H9 (cell line): ENCODE data around the gene FKBP11. TPM values are rescaled to one million over a fixed set of nuclear protein-coding genes. Genes with fewer than 3 reads are reported as not detected.

Experiments
- DNase-seq: peaks from one replicate; pipeline ENCODE4 v3.0.0-alpha.2; 2017
- H2AFZ ChIP-seq: one replicate; pipeline ENCODE4 v1.6.1; 2013; ENCODE audit warnings: mild to moderate bottlenecking, low read length, control low read depth, moderate library complexity
- H2AK5ac ChIP-seq: 2 replicates; pipeline ENCODE4 v1.6.1; 2013; ENCODE audit warnings: low read length, control low read depth, mixed read lengths; ENCODE audit not compliant: insufficient read length
- H2BK120ac ChIP-seq: one replicate; pipeline ENCODE4 v1.6.1; 2013; ENCODE audit warnings: low read depth, mild to moderate bottlenecking, low read length, control low read depth, inconsistent platforms; ENCODE audit not compliant: poor library complexity, severe bottlenecking
- H2BK12ac ChIP-seq: 2 replicates; pipeline ENCODE4 v1.6.1; 2013; ENCODE audit warnings: low read length, control low read depth, mixed read lengths, low read depth; ENCODE audit not compliant: insufficient read length
- H2BK15ac ChIP-seq: 2 replicates; pipeline ENCODE4 v1.6.1; 2013; ENCODE audit warnings: low read depth, low read length, control low read depth
- H2BK20ac ChIP-seq: one replicate; pipeline ENCODE4 v1.6.1; 2013; ENCODE audit warnings: low read depth, mild to moderate bottlenecking, low read length, control low read depth, inconsistent platforms; ENCODE audit not compliant: poor library complexity, severe bottlenecking
- H2BK5ac ChIP-seq: 2 replicates; pipeline ENCODE4 v1.6.1; 2013; ENCODE audit warnings: low read length, control low read depth, mixed read lengths; ENCODE audit not compliant: insufficient read length
- H3K14ac ChIP-seq: 2 replicates; pipeline ENCODE4 v1.6.1; 2013; ENCODE audit warnings: low read length, control low read depth; ENCODE audit not compliant: insufficient read depth
- H3K18ac ChIP-seq: 2 replicates; pipeline ENCODE4 v1.6.1; 2013; ENCODE audit warnings: low read depth, mild to moderate bottlenecking, mixed read lengths, low read length, control low read depth; ENCODE audit not compliant: insufficient read length
- H3K23ac ChIP-seq: 2 replicates; pipeline ENCODE4 v1.6.1; 2013; ENCODE audit warnings: low read length, control low read depth, mixed read lengths, low read depth; ENCODE audit not compliant: insufficient read length
- H3K23me2 ChIP-seq: 2 replicates; pipeline ENCODE4 v1.6.1; 2013; ENCODE audit warnings: low read depth, mild to moderate bottlenecking, mixed read lengths, low read length, control low read depth; ENCODE audit not compliant: insufficient read length, poor library complexity, severe bottlenecking
- H3K27ac ChIP-seq: 2 replicates; pipeline ENCODE4 v1.5.1; 2013; ENCODE audit warnings: low read length, control low read depth, mixed read lengths, low read depth; ENCODE audit not compliant: insufficient read length
- H3K27me3 ChIP-seq: 2 replicates; pipeline ENCODE4 v1.6.1; 2013; ENCODE audit warnings: low read length, control low read depth, inconsistent platforms; ENCODE audit not compliant: insufficient read depth
- H3K4ac ChIP-seq: 2 replicates; pipeline ENCODE4 v1.6.1; 2013; ENCODE audit warnings: low read depth, mild to moderate bottlenecking, control low read depth, inconsistent platforms, low read length, moderate library complexity
- H3K4me1 ChIP-seq: 2 replicates; pipeline ENCODE4 v1.6.1; 2013; ENCODE audit warnings: low read length, control low read depth, inconsistent platforms; ENCODE audit not compliant: insufficient read depth
- H3K4me2 ChIP-seq: 2 replicates; pipeline ENCODE4 v1.6.1; 2013; ENCODE audit warnings: low read length, control low read depth, mixed read lengths; ENCODE audit not compliant: insufficient read length, insufficient read depth
- H3K56ac ChIP-seq: 2 replicates; pipeline ENCODE4 v1.6.1; 2013; ENCODE audit warnings: low read depth, mild to moderate bottlenecking, mixed read lengths, low read length, control low read depth; ENCODE audit not compliant: insufficient read length
- H3K79me1 ChIP-seq: 2 replicates; pipeline ENCODE4 v1.6.1; 2013; ENCODE audit warnings: low read depth, mild to moderate bottlenecking, moderate library complexity, low read length, control low read depth, inconsistent platforms; ENCODE audit not compliant: insufficient read depth, poor library complexity, severe bottlenecking
- H3K79me2 ChIP-seq: 2 replicates; pipeline ENCODE4 v1.6.1; 2013; ENCODE audit warnings: low read length, control low read depth, inconsistent platforms; ENCODE audit not compliant: insufficient read depth
- H3K9ac ChIP-seq: 2 replicates; pipeline ENCODE4 v1.6.1; 2013; ENCODE audit warnings: low read length, control low read depth, mixed read lengths; ENCODE audit not compliant: insufficient read length; ENCODE audit errors: extremely low read depth
- H3K9me3 ChIP-seq: one replicate; pipeline ENCODE4 v1.6.1; 2013; ENCODE audit warnings: low read depth, low read length, inconsistent platforms; ENCODE audit not compliant: control insufficient read depth
- H3T11ph ChIP-seq: one replicate; pipeline ENCODE4 v1.6.1; 2013; ENCODE audit warnings: mild to moderate bottlenecking, low read length, control low read depth, inconsistent platforms
- H4K20me1 ChIP-seq: one replicate; pipeline ENCODE4 v1.6.1; 2013; ENCODE audit not compliant: control insufficient read depth, insufficient read length, insufficient read depth
- H4K5ac ChIP-seq: 2 replicates; pipeline ENCODE4 v1.6.1; 2013; ENCODE audit warnings: low read depth, mild to moderate bottlenecking, mixed read lengths, low read length, control low read depth; ENCODE audit not compliant: insufficient read length
- H4K8ac ChIP-seq: replicated peaks from 2 replicates; pipeline ENCODE4 v1.6.1; 2013; ENCODE audit warnings: low read length, control low read depth, mixed read lengths, low read depth; ENCODE audit not compliant: insufficient read length
- H4K91ac ChIP-seq: 2 replicates; pipeline ENCODE4 v1.6.1; 2013; ENCODE audit warnings: low read depth, mild to moderate bottlenecking, moderate library complexity, mixed read lengths, low read length, control low read depth; ENCODE audit not compliant: insufficient read length
- H3K27ac Mint-ChIP-seq, 3 experiments: 2 replicates in 2 of 3; 3 replicates in 1 of 3; pipeline ENCODE4 v1.8.0; 2020 to 2021; ENCODE audit warnings: mixed read lengths in 3 of 3, mild to moderate bottlenecking in 1 of 3, moderate library complexity in 1 of 3
- H3K27me3 Mint-ChIP-seq: 2 replicates; pipeline ENCODE4 v1.8.0; 2021; ENCODE audit warnings: low read depth, mild to moderate bottlenecking, moderate library complexity, mixed read lengths
- H3K36me3 Mint-ChIP-seq, 3 experiments: 2 replicates in 2 of 3; 3 replicates in 1 of 3; pipeline ENCODE4 v1.8.0; 2020 to 2021; ENCODE audit warnings: low read depth in 3 of 3, mixed read lengths in 3 of 3; ENCODE audit not compliant: insufficient read depth in 1 of 3
- H3K4me1 Mint-ChIP-seq, 2 experiments: 2 replicates each; pipeline ENCODE4 v1.8.0; 2020; ENCODE audit warnings: mixed read lengths in 2 of 2
- H3K4me3 Mint-ChIP-seq, 2 experiments: 2 replicates in 1 of 2; 3 replicates in 1 of 2; pipeline ENCODE4 v1.8.0; 2020 to 2021; ENCODE audit warnings: mild to moderate bottlenecking in 2 of 2, mixed read lengths in 2 of 2, moderate library complexity in 1 of 2
- H3K9me3 Mint-ChIP-seq, 2 experiments: 2 replicates in 1 of 2; 3 replicates in 1 of 2; pipeline ENCODE4 v1.8.0; 2020; ENCODE audit warnings: mild to moderate bottlenecking in 2 of 2, mixed read lengths in 2 of 2, moderate library complexity in 1 of 2
- CTCF ChIP-seq: fragments of 200-600 bp; sonication (generic); conservative IDR thresholded peaks from 3 replicates; pipeline ENCODE4 v1.8.0; 2021; ENCODE audit warnings: antibody characterized with exemption, mild to moderate bottlenecking
- WGBS: extraction: QIAGEN DNeasy Blood & Tissue Kit; methylation state at CpG from one replicate; pipeline ENCODE4 v1.1.7; 2013; ENCODE audit warnings: missing lambda C conversion rate, low lambda C conversion rate, mixed read lengths; ENCODE audit not compliant: insufficient read length; ENCODE audit errors: extremely low coverage; 5-methylcytosine and 5-hydroxymethylcytosine counted together
- total RNA-seq: library from RNA; stranded (reverse); gene quantifications from 2 replicates; pipeline ENCODE4 v1.2.1, GENCODE V29; 2021

The FKBP11 gene
- total RNA-seq, 1 experiment from 2014 or later: 40.8 TPM

- H3K23me2 ChIP-seq: peaks cover 9% of the 10 kb centered on the region
- H3K4me1 ChIP-seq: peaks cover 4% of the 10 kb centered on the region
- H3K56ac ChIP-seq: no peak overlapping the region
- H3K14ac ChIP-seq: no peak overlapping the region
- no peak for TF ChIP-seq CTCF
- H2AK5ac ChIP-seq: no peak overlapping the region
- H3K9me3 Mint-ChIP-seq: peaks cover 4 to 5% of the 10 kb centered on the region in 2 experiments; a peak in 4 of 5 replicates
- no peak overlapping the region for H4K91ac ChIP-seq
- peaks cover 99% of the 10 kb centered on the region for H3K27me3 Mint-ChIP-seq
- H3T11ph ChIP-seq: no peak overlapping the region
- no CpG with 5 or more reads among the region's 3 CpGs for WGBS
- no peak overlapping the region for H3K18ac ChIP-seq
- no peaks in the 10 kb centered on the region; a peak in 1 of 7 replicates for H3K36me3 Mint-ChIP-seq
- no peak for DNase-seq
- H3K4ac ChIP-seq: no peak overlapping the region
- H2AFZ ChIP-seq: no peak overlapping the region
- H4K8ac ChIP-seq: no peak overlapping the region
- no peak overlapping the region for H3K27ac Mint-ChIP-seq
- peaks cover 91% of the 10 kb centered on the region for H3K27me3 ChIP-seq
- no peak overlapping the region for H2BK12ac ChIP-seq
- no peak overlapping the region for H3K23ac ChIP-seq
- H3K79me2 ChIP-seq: no peaks in the 10 kb centered on the region
- H3K9ac ChIP-seq: no peak overlapping the region
- H3K9me3 ChIP-seq: no peaks in the 10 kb centered on the region
- no peaks in the 10 kb centered on the region for H3K79me1 ChIP-seq
- H3K27ac ChIP-seq: no peak overlapping the region
- peaks cover 39 to 46% of the 10 kb centered on the region in 2 experiments for H3K4me1 Mint-ChIP-seq
- no peaks in the 10 kb centered on the region for H4K20me1 ChIP-seq
- no peak overlapping the region for H2BK120ac ChIP-seq
- H2BK5ac ChIP-seq: no peak overlapping the region
- no peak overlapping the region for H4K5ac ChIP-seq
- no peak overlapping the region for H2BK15ac ChIP-seq
- no peak overlapping the region for H3K4me2 ChIP-seq
- no peak overlapping the region for H3K4me3 Mint-ChIP-seq
- no peak overlapping the region for H2BK20ac ChIP-seq
Measured at GRCh38 chr12:48972952-48973483, 47.7 kb upstream of the FKBP11 start.
